HCT116 (cell line): ENCODE data around the gene MAGEA3.

Experiments used
- SIN3A ChIP-seq: IDR thresholded peaks from 2 replicates; pipeline ENCODE4 v1.6.1; 2012; ENCODE audit warnings: low read depth
- TF ChIP-seq, protein P1 (sequence below), 3 experiments: fragments of 200-600 bp in 1 of 3; sonication (generic) in 1 of 3; IDR thresholded peaks in 2 of 3; conservative IDR thresholded peaks in 1 of 3; 2 replicates each; pipeline ENCODE4 v1.5.1; 2012 to 2017; ENCODE audit warnings: low read depth in 2 of 3, low read length in 2 of 3, antibody characterized with exemption in 1 of 3, borderline replicate concordance in 1 of 3, control low read depth in 1 of 3, mild to moderate bottlenecking in 1 of 3, mixed read lengths in 1 of 3, mixed run types in 1 of 3, moderate library complexity in 1 of 3; ENCODE audit not compliant: insufficient read depth in 1 of 3
- TF ChIP-seq, protein P2 (sequence below): IDR thresholded peaks from 2 replicates; pipeline ENCODE4 v1.6.1; 2012; ENCODE audit warnings: low read depth

DNA sequence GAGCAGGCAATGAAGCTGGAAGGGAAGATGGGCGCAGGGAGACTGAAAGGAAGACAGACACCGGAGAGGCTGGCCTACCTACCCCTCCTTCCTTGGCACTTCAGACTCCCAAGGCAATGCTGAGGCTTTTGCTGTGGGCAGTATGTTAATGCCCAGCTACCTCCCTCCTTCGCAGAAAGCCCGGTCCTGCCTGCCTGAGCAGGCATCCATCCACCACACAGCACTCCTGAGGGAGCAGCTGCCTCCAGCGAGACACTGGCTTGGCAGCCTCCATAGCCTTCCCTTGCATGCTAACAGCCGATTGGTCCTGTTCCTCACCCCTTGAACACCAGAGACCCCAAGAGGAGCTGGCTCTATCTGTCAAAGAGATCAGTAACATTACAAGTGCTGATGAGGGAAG lies 46.5 kb upstream of the MAGEA3 start:
- TF ChIP-seq, protein P1, sequence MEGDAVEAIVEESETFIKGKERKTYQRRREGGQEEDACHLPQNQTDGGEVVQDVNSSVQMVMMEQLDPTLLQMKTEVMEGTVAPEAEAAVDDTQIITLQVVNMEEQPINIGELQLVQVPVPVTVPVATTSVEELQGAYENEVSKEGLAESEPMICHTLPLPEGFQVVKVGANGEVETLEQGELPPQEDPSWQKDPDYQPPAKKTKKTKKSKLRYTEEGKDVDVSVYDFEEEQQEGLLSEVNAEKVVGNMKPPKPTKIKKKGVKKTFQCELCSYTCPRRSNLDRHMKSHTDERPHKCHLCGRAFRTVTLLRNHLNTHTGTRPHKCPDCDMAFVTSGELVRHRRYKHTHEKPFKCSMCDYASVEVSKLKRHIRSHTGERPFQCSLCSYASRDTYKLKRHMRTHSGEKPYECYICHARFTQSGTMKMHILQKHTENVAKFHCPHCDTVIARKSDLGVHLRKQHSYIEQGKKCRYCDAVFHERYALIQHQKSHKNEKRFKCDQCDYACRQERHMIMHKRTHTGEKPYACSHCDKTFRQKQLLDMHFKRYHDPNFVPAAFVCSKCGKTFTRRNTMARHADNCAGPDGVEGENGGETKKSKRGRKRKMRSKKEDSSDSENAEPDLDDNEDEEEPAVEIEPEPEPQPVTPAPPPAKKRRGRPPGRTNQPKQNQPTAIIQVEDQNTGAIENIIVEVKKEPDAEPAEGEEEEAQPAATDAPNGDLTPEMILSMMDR (IDR thresholded peaks at IDR 0.05 in 2 of 3, conservative IDR thresholded peaks at IDR 0.05 in 1 of 3; ENCODE audit: borderline replicate concordance in 1 of 3, insufficient read depth in 1 of 3, low read depth in 2 of 3, low read length in 2 of 3), result no peak
- no peak for TF ChIP-seq SIN3A
- TF ChIP-seq, protein P2, sequence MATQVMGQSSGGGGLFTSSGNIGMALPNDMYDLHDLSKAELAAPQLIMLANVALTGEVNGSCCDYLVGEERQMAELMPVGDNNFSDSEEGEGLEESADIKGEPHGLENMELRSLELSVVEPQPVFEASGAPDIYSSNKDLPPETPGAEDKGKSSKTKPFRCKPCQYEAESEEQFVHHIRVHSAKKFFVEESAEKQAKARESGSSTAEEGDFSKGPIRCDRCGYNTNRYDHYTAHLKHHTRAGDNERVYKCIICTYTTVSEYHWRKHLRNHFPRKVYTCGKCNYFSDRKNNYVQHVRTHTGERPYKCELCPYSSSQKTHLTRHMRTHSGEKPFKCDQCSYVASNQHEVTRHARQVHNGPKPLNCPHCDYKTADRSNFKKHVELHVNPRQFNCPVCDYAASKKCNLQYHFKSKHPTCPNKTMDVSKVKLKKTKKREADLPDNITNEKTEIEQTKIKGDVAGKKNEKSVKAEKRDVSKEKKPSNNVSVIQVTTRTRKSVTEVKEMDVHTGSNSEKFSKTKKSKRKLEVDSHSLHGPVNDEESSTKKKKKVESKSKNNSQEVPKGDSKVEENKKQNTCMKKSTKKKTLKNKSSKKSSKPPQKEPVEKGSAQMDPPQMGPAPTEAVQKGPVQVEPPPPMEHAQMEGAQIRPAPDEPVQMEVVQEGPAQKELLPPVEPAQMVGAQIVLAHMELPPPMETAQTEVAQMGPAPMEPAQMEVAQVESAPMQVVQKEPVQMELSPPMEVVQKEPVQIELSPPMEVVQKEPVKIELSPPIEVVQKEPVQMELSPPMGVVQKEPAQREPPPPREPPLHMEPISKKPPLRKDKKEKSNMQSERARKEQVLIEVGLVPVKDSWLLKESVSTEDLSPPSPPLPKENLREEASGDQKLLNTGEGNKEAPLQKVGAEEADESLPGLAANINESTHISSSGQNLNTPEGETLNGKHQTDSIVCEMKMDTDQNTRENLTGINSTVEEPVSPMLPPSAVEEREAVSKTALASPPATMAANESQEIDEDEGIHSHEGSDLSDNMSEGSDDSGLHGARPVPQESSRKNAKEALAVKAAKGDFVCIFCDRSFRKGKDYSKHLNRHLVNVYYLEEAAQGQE, result no peak
